Keratinocyte (primary cell): ENCODE measurements around the gene RPS6KA5. TPM values are rescaled to one million over a fixed set of nuclear protein-coding genes. Genes with fewer than 3 reads are reported as not detected.

ENCODE experiments used
- DNase-seq: peaks from one replicate; pipeline ENCODE4 v3.0.0-alpha.2; 2011; ENCODE audit warnings: low read depth, missing footprints, low spot score
- FAIRE-seq: peaks from 2 replicates; lab custom pipeline; 2011; peaks lifted over from hg19 to GRCh38; lab: Jason Lieb, UNC
- H2AFZ ChIP-seq: 2 replicates; pipeline ENCODE4 v1.6.0; 2012; ENCODE audit warnings: low read length, control low read depth, inconsistent platforms; ENCODE audit not compliant: control insufficient read depth
- H3K27ac ChIP-seq: 2 replicates; pipeline ENCODE4 v1.5.1; 2011; ENCODE audit warnings: low read length; ENCODE audit not compliant: control insufficient read depth, insufficient read depth
- H3K27me3 ChIP-seq: 3 replicates; pipeline ENCODE4 v1.6.0; 2011; ENCODE audit warnings: low read length; ENCODE audit not compliant: control insufficient read depth, insufficient read depth; ENCODE audit errors: extremely low read depth
- H3K36me3 ChIP-seq, 2 experiments: 2 replicates in 1 of 2; 3 replicates in 1 of 2; pipeline ENCODE4 v1.5.1; 2011; ENCODE audit warnings: low read length in 2 of 2, mild to moderate bottlenecking in 1 of 2; ENCODE audit not compliant: control insufficient read depth in 2 of 2, insufficient read depth in 2 of 2; ENCODE audit errors: extremely low read depth in 1 of 2
- H3K4me1 ChIP-seq: 3 replicates; pipeline ENCODE4 v1.5.1; 2011; ENCODE audit warnings: low read length; ENCODE audit not compliant: control insufficient read depth, insufficient read depth; ENCODE audit errors: extremely low read depth
- H3K4me2 ChIP-seq: 3 replicates; pipeline ENCODE4 v1.6.0; 2011; ENCODE audit warnings: low read depth, low read length; ENCODE audit not compliant: control insufficient read depth, insufficient read depth; ENCODE audit errors: extremely low read depth
- H3K4me3 ChIP-seq, 3 experiments: fragments of 200-600 bp in 1 of 3; sonication (generic) in 1 of 3; 2 replicates in 2 of 3; 3 replicates in 1 of 3; pipeline ENCODE4 v1.5.1; 2011 to 2016; ENCODE audit warnings: low read length in 3 of 3, mild to moderate bottlenecking in 3 of 3, control low read depth in 2 of 3, inconsistent platforms in 1 of 3, low read depth in 1 of 3, mixed read lengths in 1 of 3, mixed run types in 1 of 3, moderate library complexity in 1 of 3; ENCODE audit not compliant: control insufficient read depth in 2 of 3, insufficient read depth in 2 of 3; ENCODE audit errors: extremely low read depth in 1 of 3
- H3K79me2 ChIP-seq: 2 replicates; pipeline ENCODE4 v1.6.0; 2012; ENCODE audit warnings: low read length; ENCODE audit not compliant: control insufficient read depth, insufficient read depth
- H3K9ac ChIP-seq: 3 replicates; pipeline ENCODE4 v1.6.0; 2011; ENCODE audit warnings: low read length; ENCODE audit not compliant: control insufficient read depth, insufficient read depth; ENCODE audit errors: extremely low read depth
- H3K9me1 ChIP-seq: 3 replicates; pipeline ENCODE4 v1.6.0; 2011; ENCODE audit warnings: low read length; ENCODE audit not compliant: control insufficient read depth, insufficient read depth; ENCODE audit errors: extremely low read depth
- H3K9me3 ChIP-seq: 2 replicates; pipeline ENCODE4 v1.5.1; 2012; ENCODE audit warnings: low read depth, low read length; ENCODE audit not compliant: control insufficient read depth
- H4K20me1 ChIP-seq: 3 replicates; pipeline ENCODE4 v1.6.0; 2011; ENCODE audit warnings: low read length; ENCODE audit not compliant: control insufficient read depth, insufficient read depth; ENCODE audit errors: extremely low read depth
- CTCF ChIP-seq, 3 experiments: IDR thresholded peaks in 1 of 3; conservative IDR thresholded peaks in 1 of 3; optimal IDR thresholded peaks in 1 of 3; 2 replicates in 2 of 3; 3 replicates in 1 of 3; pipeline versions ENCODE3 to v1.5.1; 2011; ENCODE audit warnings: low read length in 3 of 3, mild to moderate bottlenecking in 3 of 3, moderate library complexity in 2 of 3, control low read depth in 1 of 3, inconsistent platforms in 1 of 3; ENCODE audit not compliant: insufficient read depth in 2 of 3; ENCODE audit errors: extremely low read depth in 1 of 3
- EZH2 ChIP-seq: IDR thresholded peaks from one replicate; pipeline ENCODE4 v1.6.1; 2012; ENCODE audit warnings: inconsistent platforms, mild to moderate bottlenecking, low read length, moderate library complexity
- dilution Hi-C: fragments of 300-500 bp; cut with MboI; formaldehyde crosslinking; loops from one replicate; pipeline ENCODE4 v1.7.0; 2020; ENCODE audit warnings: low sequenced_read_pairs; ENCODE audit not compliant: extremely low pct_ligation_motif_present
- polyA plus RNA-seq, 5 experiments: library from polyadenylated mRNA; depleted of rRNA in 3 of 5; stranded (reverse) in 3 of 5; stranded (forward) in 1 of 5; unstranded in 1 of 5; fragments of >200 nt; gene quantifications; 1 replicate in 1 of 5; 2 replicates in 3 of 5; 3 replicates in 1 of 5; pipeline versions ENCODE4 v1.2.1 to v1.2.3, GENCODE V29; 2011 to 2012; ENCODE audit warnings: missing spikeins in 2 of 5, low read depth in 1 of 5, low replicate concordance in 1 of 5

RPS6KA5 gene
- polyA plus RNA-seq, 1 donor (not counting 4 experiments of a cell fraction or from before 2014, with no cell fraction given) = 2.9 TPM

- DNase-seq (no peak), FAIRE-seq (peak; percentile 67)
- no peak for TF ChIP-seq CTCF (optimal IDR thresholded peaks at IDR 0.05 in 1 of 3, IDR thresholded peaks at IDR 0.05 in 1 of 3, conservative IDR thresholded peaks at IDR 0.05 in 1 of 3; ENCODE audit: extremely low read depth in 1 of 3, insufficient read depth in 2 of 3, low read length in 3 of 3)
- no peak for TF ChIP-seq EZH2
- Histone ChIP-seq H3K9me3 (no peaks in the 10 kb centered on the region), H3K9me1 (no peaks in the 10 kb centered on the region), H3K4me3 (no peak overlapping the region), H3K9ac (no peak overlapping the region), H3K4me1 (no peaks in the 10 kb centered on the region), H4K20me1 (no peaks in the 10 kb centered on the region), H3K27ac (no peak overlapping the region), H3K4me2 (peak overlapping the region; percentile 45), H2AFZ (peak overlapping the region; percentile 65), H3K36me3 (no peaks in the 10 kb centered on the region), H3K27me3 (no peaks in the 10 kb centered on the region), H3K79me2 (no peaks in the 10 kb centered on the region)
- dilution Hi-C loops = loop anchor here (25.0 kb wide), 1 partner anchor 363 kb away; no protein-coding TSS in a partner anchor
Measured at GRCh38 chr14:90924621-90925340, 135.7 kb downstream of the RPS6KA5 start.

DNA sequence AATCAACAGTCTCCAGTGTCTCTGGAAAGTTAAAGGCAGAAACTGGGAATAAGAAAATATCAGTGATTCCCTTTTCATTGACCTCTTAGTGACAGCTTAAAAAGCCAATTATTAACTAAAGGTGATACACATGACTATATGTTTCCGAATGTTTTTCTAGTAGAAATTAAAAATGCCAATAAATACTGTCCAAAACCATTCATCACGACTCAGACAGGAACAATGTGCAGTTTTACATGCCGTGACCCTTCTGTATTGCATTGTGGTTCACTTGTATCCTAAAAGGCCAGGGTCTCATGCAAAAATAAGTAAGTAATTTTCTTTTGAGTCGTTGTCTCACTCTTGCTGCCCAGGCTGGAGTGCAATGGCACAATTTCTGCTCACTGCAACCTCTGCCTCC lies 138.3 kb downstream of the RPS6KA5 start:
- Histone ChIP-seq H3K9me3 (no peaks in the 10 kb centered on the region), H3K9me1 (no peaks in the 10 kb centered on the region), H2AFZ (no peak overlapping the region), H3K27me3 (no peaks in the 10 kb centered on the region), H3K4me2 (no peak overlapping the region), H3K4me3 (no peak overlapping the region), H3K4me1 (no peaks in the 10 kb centered on the region), H3K36me3 (no peaks in the 10 kb centered on the region), H3K9ac (no peak overlapping the region), H3K79me2 (no peaks in the 10 kb centered on the region), H3K27ac (no peak overlapping the region), H4K20me1 (no peaks in the 10 kb centered on the region)
- FAIRE-seq (no peak), DNase-seq (no peak)
- dilution Hi-C loops = loop anchor here (25.0 kb wide), 1 partner anchor 365 kb away; no protein-coding TSS in a partner anchor
- TF ChIP-seq CTCF (optimal IDR thresholded peaks at IDR 0.05 in 1 of 3, IDR thresholded peaks at IDR 0.05 in 1 of 3, conservative IDR thresholded peaks at IDR 0.05 in 1 of 3; ENCODE audit: extremely low read depth in 1 of 3, insufficient read depth in 2 of 3, low read length in 3 of 3) = no peak
- TF ChIP-seq EZH2 = no peak
